OCI-LY7 (cell line): ENCODE results near the gene SERAC1. TPM values are rescaled to one million over a fixed set of nuclear protein-coding genes. Genes with fewer than 3 reads are reported as not detected.

Source experiments
- BruUV-seq: library from RNA; stranded (reverse); fragments of 400-500 nt; replicated peaks from 2 replicates; lab custom pipeline; 2021; lab: Mats Ljungman, UMichigan
- CTCF ChIA-PET: fragments of 300-600 bp; sonication (Branson Sonifier 250); formaldehyde crosslinking; loops from one replicate; lab custom pipeline; 2022; ENCODE audit warnings: antibody characterized with exemption; ENCODE audit not compliant: unreplicated experiment; lab: Charles Lee
- POLR2A ChIA-PET: fragments of 300-600 bp; sonication (Branson Sonifier 250); formaldehyde crosslinking; loops from one replicate; lab custom pipeline; 2022; ENCODE audit warnings: antibody characterized with exemption; lab: Charles Lee
- DNase-seq: peaks from one replicate; pipeline ENCODE4 v3.0.0-alpha.2; 2015; ENCODE audit warnings: low spot score
- H2AFZ ChIP-seq: fragments of 200-600 bp; sonication (generic), shearing (Covaris generic); 2 replicates; pipeline ENCODE4 v1.6.1; 2014; ENCODE audit warnings: mild to moderate bottlenecking, antibody characterized with exemption, low read length, moderate library complexity
- H3K27ac ChIP-seq: fragments of 200-600 bp; sonication (generic); 2 replicates; pipeline ENCODE4 v1.5.1; 2014; ENCODE audit warnings: mixed run types, low read depth, mild to moderate bottlenecking, moderate library complexity, low read length, inconsistent platforms; ENCODE audit not compliant: poor library complexity, severe bottlenecking
- H3K36me3 ChIP-seq: fragments of 200-600 bp; sonication (generic); 2 replicates; pipeline ENCODE4 v1.6.1; 2014; ENCODE audit warnings: mild to moderate bottlenecking, antibody characterized with exemption, low read length, moderate library complexity, mixed read lengths; ENCODE audit not compliant: insufficient read depth
- H3K4me1 ChIP-seq: fragments of 200-600 bp; sonication (generic); 2 replicates; pipeline ENCODE4 v1.5.1; 2014; ENCODE audit warnings: mild to moderate bottlenecking, low read length; ENCODE audit not compliant: insufficient read depth, poor library complexity, severe bottlenecking
- H3K4me2 ChIP-seq: fragments of 200-600 bp; sonication (generic); 2 replicates; pipeline ENCODE4 v1.6.1; 2014; ENCODE audit warnings: mild to moderate bottlenecking, low read length
- H3K4me3 ChIP-seq: fragments of 200-600 bp; sonication (generic); 2 replicates; pipeline ENCODE4 v1.5.1; 2014; ENCODE audit warnings: mild to moderate bottlenecking, low read depth, low read length; ENCODE audit not compliant: poor library complexity, severe bottlenecking
- H3K79me2 ChIP-seq: fragments of 200-600 bp; sonication (generic); 2 replicates; pipeline ENCODE4 v1.6.1; 2016; ENCODE audit warnings: low read depth, mild to moderate bottlenecking, low read length, moderate library complexity, mixed read lengths; ENCODE audit not compliant: insufficient read depth
- H3K9me2 ChIP-seq: fragments of 200-600 bp; sonication (generic); 2 replicates; pipeline ENCODE4 v1.6.1; 2016; ENCODE audit warnings: mild to moderate bottlenecking, low read length, mixed read lengths; ENCODE audit not compliant: insufficient read depth
- H3K9me3 ChIP-seq: fragments of 200-600 bp; sonication (generic); 2 replicates; pipeline ENCODE4 v1.6.1; 2014; ENCODE audit warnings: mild to moderate bottlenecking, mixed run types, low read length, mixed read lengths
- H4K20me1 ChIP-seq: fragments of 200-600 bp; sonication (generic); 2 replicates; pipeline ENCODE4 v1.6.1; 2014; ENCODE audit warnings: mild to moderate bottlenecking, antibody characterized with exemption, low read length, moderate library complexity, mixed read lengths; ENCODE audit not compliant: insufficient read depth
- CTCF ChIP-seq: fragments of 200-600 bp; sonication (generic); conservative IDR thresholded peaks from 2 replicates; pipeline ENCODE4 v1.5.1; 2014; ENCODE audit warnings: mild to moderate bottlenecking, antibody characterized with exemption, low read length, moderate library complexity, mixed read lengths
- EZH2phosphoT487 ChIP-seq: fragments of 200-600 bp; sonication (generic); IDR thresholded peaks from 2 replicates; pipeline ENCODE4 v1.6.1; 2018; ENCODE audit warnings: low read depth, borderline replicate concordance, mild to moderate bottlenecking, mixed run types, antibody characterized with exemption, low read length, moderate library complexity, mixed read lengths
- intact Hi-C: fragments of 100-400 bp; cut with micrococcal nuclease; formaldehyde crosslinking; loops from one replicate; pipeline ENCODE4 v1.10.0; 2022; ENCODE audit not compliant: unreplicated experiment
- total RNA-seq, 2 experiments: library from RNA; depleted of rRNA in 1 of 2; stranded (reverse); fragments of >200 nt in 1 of 2; shearing (Covaris generic) in 1 of 2; gene quantifications; 2 replicates each; pipeline ENCODE4 v1.2.3, GENCODE V29; 2014 to 2022

The SERAC1 gene
- total RNA-seq, 2 experiments from 2014 or later = 3.0 to 6.9 TPM

GRCh38 chr6:158175111-158175510 lies 7.0 kb upstream of the SERAC1 start:
- Histone ChIP-seq H3K9me2 (no peaks in the 10 kb centered on the region), H3K4me1 (no peaks in the 10 kb centered on the region), H4K20me1 (no peaks in the 10 kb centered on the region), H3K36me3 (no peaks in the 10 kb centered on the region), H3K79me2 (no peaks in the 10 kb centered on the region), H3K27ac (no peak overlapping the region), H3K4me3 (no peak overlapping the region), H2AFZ (no peak overlapping the region), H3K9me3 (no peaks in the 10 kb centered on the region), H3K4me2 (no peak overlapping the region)
- POLR2A ChIA-PET = interaction anchor here (0.7 kb wide), 2 partner anchors 63 to 492 kb away, joined by 3 to 4 read pairs; no protein-coding TSS in a partner anchor
- no peak for DNase-seq
- no TSS peak for BruUV-seq
- TF ChIP-seq EZH2phosphoT487 (no peak), CTCF (no peak)
- CTCF ChIA-PET = no interaction called here
- intact Hi-C loops = no loop called here

- Histone ChIP-seq H3K4me1 (no peaks in the 10 kb centered on the region), H4K20me1 (no peaks in the 10 kb centered on the region), H3K27ac (no peak overlapping the region), H3K79me2 (no peaks in the 10 kb centered on the region), H2AFZ (no peak overlapping the region), H3K9me3 (no peaks in the 10 kb centered on the region), H3K9me2 (no peaks in the 10 kb centered on the region), H3K36me3 (no peaks in the 10 kb centered on the region), H3K4me2 (no peak overlapping the region), H3K4me3 (no peak overlapping the region)
- CTCF ChIA-PET = no interaction called here
- BruUV-seq = no TSS peak
- TF ChIP-seq CTCF (no peak), EZH2phosphoT487 (no peak)
- POLR2A ChIA-PET = interaction anchor here (0.5 kb wide), 1 partner anchor 20 kb away, joined by 5 read pairs; no protein-coding TSS in a partner anchor
- intact Hi-C loops = no loop called here
- DNase-seq = no peak
Observed at GRCh38 chr6:158174514-158174913, 6.5 kb upstream of the SERAC1 start.

GRCh38 chr6:158174024-158174423 lies 6.0 kb upstream of the SERAC1 start:
- DNase-seq = no peak
- Histone ChIP-seq H4K20me1 (no peaks in the 10 kb centered on the region), H3K79me2 (no peaks in the 10 kb centered on the region), H2AFZ (no peak overlapping the region), H3K9me3 (no peaks in the 10 kb centered on the region), H3K9me2 (no peaks in the 10 kb centered on the region), H3K4me1 (no peaks in the 10 kb centered on the region), H3K27ac (no peak overlapping the region), H3K4me3 (no peak overlapping the region), H3K4me2 (no peak overlapping the region), H3K36me3 (no peaks in the 10 kb centered on the region)
- TF ChIP-seq CTCF = no peak
- TF ChIP-seq EZH2phosphoT487 = no peak
- BruUV-seq = no TSS peak
- ChIA-PET CTCF (no interaction called here), POLR2A (interaction anchor here (0.5 kb wide), 1 partner anchor 20 kb away, joined by 5 read pairs; no protein-coding TSS in a partner anchor)
- intact Hi-C loops = no loop called here
